HG03280 (cell line): ENCODE measurements around the gene DPP10.

Experiments used
- ATAC-seq: cut with Tn5 transposase; IDR thresholded peaks from one replicate; pipeline ENCODE4 v1.9.1; 2021; ENCODE audit warnings: mild to moderate bottlenecking, moderate library complexity; ENCODE audit not compliant: unreplicated experiment

The DPP10 gene

DNA sequence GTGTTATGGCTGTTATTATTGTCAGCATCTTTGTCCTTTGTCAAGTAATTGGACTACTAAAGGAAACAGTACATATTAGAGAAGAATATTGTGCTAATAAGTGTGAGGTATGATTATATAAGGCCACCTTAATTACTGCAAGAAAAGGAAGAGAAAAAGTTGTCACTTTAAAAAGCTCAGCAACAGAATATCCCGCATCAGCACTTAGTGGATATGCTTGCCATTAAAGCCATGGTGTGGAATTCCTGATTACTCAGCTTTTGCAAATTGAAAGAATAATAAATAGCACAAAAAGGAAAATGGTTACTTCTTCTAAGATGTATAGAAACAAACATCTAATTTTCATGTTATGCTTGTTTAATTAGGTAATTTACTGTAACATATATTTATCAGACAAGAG is 347.5 kb downstream of the DPP10 start:
- no peak for ATAC-seq

GRCh38 chr2:114797540-114797939 is 355.1 kb downstream of the DPP10 start:
- no peak for ATAC-seq

- ATAC-seq, result no peak
Measured at GRCh38 chr2:114797942-114798341, 355.5 kb downstream of the DPP10 start.

- ATAC-seq, result no peak
Measured at GRCh38 chr2:114800371-114800770, 357.9 kb downstream of the DPP10 start.

GRCh38 chr2:114805195-114805594 is 362.8 kb downstream of the DPP10 start:
- no peak for ATAC-seq

GRCh38 chr2:114810092-114810491 is 367.7 kb downstream of the DPP10 start:
- no peak for ATAC-seq

- ATAC-seq, result no peak
Measured at GRCh38 chr2:114812261-114812660, 369.8 kb downstream of the DPP10 start.

GRCh38 chr2:114814355-114814754 is 371.9 kb downstream of the DPP10 start:
- no peak for ATAC-seq

DNA sequence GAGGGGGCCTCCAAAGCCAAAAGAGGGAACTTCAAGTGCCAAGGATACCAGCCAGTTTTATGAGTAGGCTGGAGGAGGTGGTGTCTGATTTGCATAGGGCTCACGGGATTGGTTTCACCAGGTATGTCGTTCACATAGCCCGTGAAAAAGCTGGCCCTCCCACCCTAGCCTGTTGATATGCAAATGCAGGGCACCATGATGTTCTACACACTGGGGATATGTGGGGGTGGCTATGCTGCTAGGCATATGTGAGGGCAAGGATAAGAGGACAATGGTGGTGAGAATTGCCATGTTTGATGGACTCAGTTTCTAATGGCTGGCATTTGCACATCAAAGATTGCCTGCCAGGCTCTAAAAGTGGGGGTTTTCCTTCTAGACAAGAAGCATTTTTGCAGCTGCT is 378.6 kb downstream of the DPP10 start:
- no peak for ATAC-seq

- ATAC-seq, result no peak
Measured at GRCh38 chr2:114843963-114844362, 401.5 kb downstream of the DPP10 start.

GRCh38 chr2:114857196-114857595 is 414.8 kb downstream of the DPP10 start:
- ATAC-seq, result no peak

DNA sequence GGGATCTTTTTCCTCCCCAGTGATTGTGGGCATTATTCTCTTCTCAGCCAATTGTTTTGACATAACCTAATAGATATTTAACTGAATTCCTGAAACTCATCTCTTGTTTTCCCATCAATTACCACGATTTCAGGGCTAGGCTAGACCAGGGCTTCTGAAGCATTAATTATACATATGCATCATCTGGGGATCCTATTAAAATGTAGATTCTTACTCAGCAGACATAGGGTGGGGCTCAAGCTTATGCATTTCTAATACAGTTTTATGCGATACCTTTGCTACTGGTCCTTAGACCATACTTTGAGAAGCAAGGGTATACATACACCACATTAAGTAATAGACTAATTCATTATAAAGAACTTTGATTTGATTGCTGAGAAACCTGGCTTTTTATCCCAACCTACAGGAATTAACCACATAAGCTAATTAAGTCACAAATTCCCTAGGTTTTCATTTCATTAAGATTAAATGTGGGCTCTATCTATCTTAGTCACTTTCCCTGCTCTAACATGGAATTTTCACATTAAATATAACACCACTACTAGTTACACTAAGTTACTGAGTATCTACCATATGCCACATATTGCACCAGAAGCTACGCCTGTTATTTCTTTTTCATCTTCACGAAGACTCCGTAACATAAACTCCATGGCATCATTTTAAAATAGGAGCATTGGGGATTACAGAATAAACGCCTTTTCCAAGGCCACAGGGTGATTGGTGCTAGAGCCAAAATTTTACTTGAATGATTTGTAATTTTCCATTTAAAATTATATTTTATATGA is 417.5 kb downstream of the DPP10 start:
- no peak for ATAC-seq

DNA sequence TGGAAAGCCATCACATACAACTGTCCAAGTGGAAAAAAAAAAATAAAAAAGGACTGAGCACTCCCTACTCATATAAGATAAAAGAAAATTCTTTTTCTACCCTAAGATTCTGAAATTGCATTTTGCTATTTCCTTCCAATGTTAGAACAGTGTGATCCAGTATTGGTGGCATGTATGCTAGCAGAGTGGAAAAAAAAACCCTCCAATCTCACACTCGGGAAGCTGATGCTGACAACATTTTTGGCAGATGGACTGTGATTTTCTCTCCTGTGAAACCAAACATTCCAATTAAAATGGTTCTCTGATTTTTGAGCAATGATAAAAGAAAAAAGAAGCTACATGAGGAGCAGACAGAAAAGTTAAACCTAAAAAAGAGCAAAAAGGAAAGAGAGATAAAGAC is 419.8 kb downstream of the DPP10 start:
- no peak for ATAC-seq

DNA sequence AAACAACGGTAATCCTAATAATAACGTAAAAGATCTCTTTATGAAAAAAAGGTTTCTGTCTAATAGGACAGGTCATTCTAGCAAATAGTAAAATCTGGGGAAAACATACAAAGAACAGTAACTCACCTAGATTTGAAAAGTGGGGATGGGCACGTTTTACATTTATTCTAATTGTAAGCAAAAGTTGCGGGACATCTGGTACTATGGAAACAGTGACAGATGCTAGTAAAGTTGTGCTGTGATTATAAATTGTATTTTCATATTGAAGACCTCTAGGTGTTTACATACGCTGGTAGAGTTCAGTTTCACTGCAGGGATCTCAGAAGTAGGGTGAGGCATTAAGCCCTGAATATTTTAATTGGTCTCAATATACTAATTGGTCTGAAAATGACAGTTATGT is 422.5 kb downstream of the DPP10 start:
- ATAC-seq, result no peak

- no peak for ATAC-seq
Measured at GRCh38 chr2:114880046-114880445, 437.6 kb downstream of the DPP10 start.

GRCh38 chr2:114919985-114920384 is 477.5 kb downstream of the DPP10 start:
- no peak for ATAC-seq

GRCh38 chr2:114922076-114922475 is 479.6 kb downstream of the DPP10 start:
- ATAC-seq, result no peak

GRCh38 chr2:114925296-114926255 is 483.1 kb downstream of the DPP10 start:
- ATAC-seq, result no peak

GRCh38 chr2:114926303-114926702 is 483.9 kb downstream of the DPP10 start:
- no peak for ATAC-seq

- ATAC-seq, result no peak
Measured at GRCh38 chr2:114929225-114929624, 486.8 kb downstream of the DPP10 start.

GRCh38 chr2:114933671-114934241 is 491.3 kb downstream of the DPP10 start:
- no peak for ATAC-seq

DNA sequence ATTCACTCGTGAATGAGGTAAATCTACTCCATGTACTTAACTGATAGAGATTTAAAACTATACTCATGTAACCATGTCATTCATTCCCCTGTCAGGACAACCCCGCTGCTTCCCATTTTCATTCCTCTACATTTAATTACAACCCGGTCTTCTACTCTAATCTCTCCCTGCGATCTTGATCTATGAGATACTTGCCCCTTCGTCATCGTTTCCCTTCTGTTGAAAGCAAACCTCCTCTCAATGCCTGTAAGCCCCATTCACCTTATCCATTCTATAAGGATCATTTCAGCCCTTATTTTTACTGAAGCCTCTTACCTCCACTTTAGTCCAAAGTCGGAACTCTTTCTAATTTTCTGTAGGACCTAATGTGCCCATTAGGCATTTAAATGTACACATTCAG is 492.6 kb downstream of the DPP10 start:
- no peak for ATAC-seq
